ENCODE results near the gene FGF12.

- TF ChIP-seq FOXS1 (CRISPR knock-in tag; IDR thresholded peaks at IDR 0.05), result no peak
- no peak for TF ChIP-seq ELK1 (IDR thresholded peaks at IDR 0.05; ENCODE audit: low read depth, low read length)
- TF ChIP-seq, protein P1, sequence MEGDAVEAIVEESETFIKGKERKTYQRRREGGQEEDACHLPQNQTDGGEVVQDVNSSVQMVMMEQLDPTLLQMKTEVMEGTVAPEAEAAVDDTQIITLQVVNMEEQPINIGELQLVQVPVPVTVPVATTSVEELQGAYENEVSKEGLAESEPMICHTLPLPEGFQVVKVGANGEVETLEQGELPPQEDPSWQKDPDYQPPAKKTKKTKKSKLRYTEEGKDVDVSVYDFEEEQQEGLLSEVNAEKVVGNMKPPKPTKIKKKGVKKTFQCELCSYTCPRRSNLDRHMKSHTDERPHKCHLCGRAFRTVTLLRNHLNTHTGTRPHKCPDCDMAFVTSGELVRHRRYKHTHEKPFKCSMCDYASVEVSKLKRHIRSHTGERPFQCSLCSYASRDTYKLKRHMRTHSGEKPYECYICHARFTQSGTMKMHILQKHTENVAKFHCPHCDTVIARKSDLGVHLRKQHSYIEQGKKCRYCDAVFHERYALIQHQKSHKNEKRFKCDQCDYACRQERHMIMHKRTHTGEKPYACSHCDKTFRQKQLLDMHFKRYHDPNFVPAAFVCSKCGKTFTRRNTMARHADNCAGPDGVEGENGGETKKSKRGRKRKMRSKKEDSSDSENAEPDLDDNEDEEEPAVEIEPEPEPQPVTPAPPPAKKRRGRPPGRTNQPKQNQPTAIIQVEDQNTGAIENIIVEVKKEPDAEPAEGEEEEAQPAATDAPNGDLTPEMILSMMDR (IDR thresholded peaks at IDR 0.05), result no peak
- no peak for TF ChIP-seq REST (IDR thresholded peaks at IDR 0.05)
- TF ChIP-seq EP300 (IDR thresholded peaks at IDR 0.05), result no peak
- TF ChIP-seq, protein P2, sequence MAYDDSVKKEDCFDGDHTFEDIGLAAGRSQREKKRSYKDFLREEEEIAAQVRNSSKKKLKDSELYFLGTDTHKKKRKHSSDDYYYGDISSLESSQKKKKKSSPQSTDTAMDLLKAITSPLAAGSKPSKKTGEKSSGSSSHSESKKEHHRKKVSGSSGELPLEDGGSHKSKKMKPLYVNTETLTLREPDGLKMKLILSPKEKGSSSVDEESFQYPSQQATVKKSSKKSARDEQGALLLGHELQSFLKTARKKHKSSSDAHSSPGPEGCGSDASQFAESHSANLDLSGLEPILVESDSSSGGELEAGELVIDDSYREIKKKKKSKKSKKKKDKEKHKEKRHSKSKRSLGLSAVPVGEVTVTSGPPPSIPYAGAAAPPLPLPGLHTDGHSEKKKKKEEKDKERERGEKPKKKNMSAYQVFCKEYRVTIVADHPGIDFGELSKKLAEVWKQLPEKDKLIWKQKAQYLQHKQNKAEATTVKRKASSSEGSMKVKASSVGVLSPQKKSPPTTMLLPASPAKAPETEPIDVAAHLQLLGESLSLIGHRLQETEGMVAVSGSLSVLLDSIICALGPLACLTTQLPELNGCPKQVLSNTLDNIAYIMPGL (CRISPR knock-in tag; IDR thresholded peaks at IDR 0.05; ENCODE audit: borderline replicate concordance), result no peak
- no peak for TF ChIP-seq RAD21 (conservative IDR thresholded peaks at IDR 0.05 in 1 of 2, IDR thresholded peaks at IDR 0.05 in 1 of 2)
- no peak for TF ChIP-seq POLR2A (IDR thresholded peaks at IDR 0.05; ENCODE audit: low read length)
- TF ChIP-seq HDAC2 (IDR thresholded peaks at IDR 0.05), result no peak
- no peak for TF ChIP-seq KDM1A (IDR thresholded peaks at IDR 0.05; ENCODE audit: low read depth)
These were observed 388.1 kb downstream of the FGF12 start for GRCh38 chr3:192339214-192339613.

All from A549 (cell line).